ENCODE data around the gene TCHP. TPM values are rescaled to one million over a fixed set of nuclear protein-coding genes. Genes with fewer than 3 reads are reported as not detected.

Gene TCHP
- total and polyA plus RNA-seq, 7 experiments from 2014 or later: 10.1 to 40.0 (median 29.8) TPM

GRCh38 chr12:109870648-109871047, 29.4 kb upstream of the TCHP start:
- Mint-ChIP-seq H3K9me3 (no peaks in the 10 kb centered on the region), H3K27me3 (no peaks in the 10 kb centered on the region), H3K4me1 (peaks cover 16 to 45% (median 30%) of the 10 kb centered on the region in 7 donors), H3K4me3 (no peak overlapping the region), H3K27ac (peak overlapping the region in 4 of 9 donors; percentile 18 to 70 (median 36)), H3K36me3 (peaks cover 0 to 7% (median 0%) of the 10 kb centered on the region in 5 donors)
- POLR2A ChIA-PET: no interaction called here
- Histone ChIP-seq H3K27ac (ENCODE audit: low read depth, low read length) (no peak overlapping the region), H3K9me3 (ENCODE audit: control insufficient read depth in 2 of 3, low read length in 3 of 3) (no peaks in the 10 kb centered on the region), H3K27me3 (ENCODE audit: control insufficient read depth in 2 of 2, insufficient read depth in 2 of 2, low read length in 2 of 2) (no peaks in the 10 kb centered on the region), H3K36me3 (ENCODE audit: control insufficient read depth in 2 of 3, insufficient read depth in 3 of 3, low read length in 3 of 3) (peaks cover 0 to 13% (median 0%) of the 10 kb centered on the region in 3 experiments), H3K4me1 (ENCODE audit: control insufficient read depth in 2 of 2, insufficient read depth in 2 of 2, low read length in 2 of 2) (no peaks in the 10 kb centered on the region), H3K4me3 (ENCODE audit: low read length) (no peak overlapping the region)
- ATAC-seq: no peak
- intact Hi-C loops (cut with micrococcal nuclease): no loop called here
- CTCF ChIA-PET: interaction anchor here (0.9 kb wide), 1 partner anchor 25 kb away, joined by 3 read pairs; no protein-coding TSS in a partner anchor
- no peak for DNase-seq

GRCh38 chr12:109871668-109872314, 28.3 kb upstream of the TCHP start:
- Mint-ChIP-seq H3K27ac (peak overlapping the region in 1 of 9 donors; percentile 49), H3K4me1 (peaks cover 20 to 46% (median 36%) of the 10 kb centered on the region in 7 donors), H3K27me3 (no peaks in the 10 kb centered on the region), H3K9me3 (no peaks in the 10 kb centered on the region), H3K36me3 (peaks cover 0 to 7% (median 0%) of the 10 kb centered on the region in 5 donors), H3K4me3 (no peak overlapping the region)
- DNase-seq (no peak), ATAC-seq (no peak)
- Histone ChIP-seq H3K4me1 (ENCODE audit: control insufficient read depth in 2 of 2, insufficient read depth in 2 of 2, low read length in 2 of 2) (no peaks in the 10 kb centered on the region), H3K9me3 (ENCODE audit: control insufficient read depth in 2 of 3, low read length in 3 of 3) (no peaks in the 10 kb centered on the region), H3K27ac (ENCODE audit: low read depth, low read length) (no peak overlapping the region), H3K27me3 (ENCODE audit: control insufficient read depth in 2 of 2, insufficient read depth in 2 of 2, low read length in 2 of 2) (no peaks in the 10 kb centered on the region), H3K36me3 (ENCODE audit: control insufficient read depth in 2 of 3, insufficient read depth in 3 of 3, low read length in 3 of 3) (peaks cover 0 to 13% (median 0%) of the 10 kb centered on the region in 3 experiments), H3K4me3 (ENCODE audit: low read length) (no peak overlapping the region)
- intact Hi-C loops (cut with micrococcal nuclease): no loop called here
- ChIA-PET CTCF (no interaction called here), POLR2A (interaction anchor here (0.5 kb wide), 1 partner anchor 393 kb away, joined by 4 read pairs; no protein-coding TSS in a partner anchor)

GRCh38 chr12:109873653-109874052, 26.4 kb upstream of the TCHP start:
- H3K4me1 ChIP-seq (ENCODE audit: control insufficient read depth in 2 of 2, insufficient read depth in 2 of 2, low read length in 2 of 2): peaks cover 8 to 9% of the 10 kb centered on the region in 2 donors
- intact Hi-C loops (cut with micrococcal nuclease): no loop called here
- H3K36me3 ChIP-seq (ENCODE audit: control insufficient read depth in 2 of 3, insufficient read depth in 3 of 3, low read length in 3 of 3): peaks cover 0 to 13% (median 0%) of the 10 kb centered on the region in 3 experiments
- H3K27ac ChIP-seq (ENCODE audit: low read depth, low read length): no peak overlapping the region
- ChIA-PET CTCF (interaction anchor here (0.6 kb wide), 1 partner anchor 41 kb away, joined by 6 read pairs; no protein-coding TSS in a partner anchor), POLR2A (no interaction called here)
- peaks cover 0 to 7% (median 0%) of the 10 kb centered on the region in 5 donors for H3K36me3 Mint-ChIP-seq
- H3K27ac Mint-ChIP-seq: no peak overlapping the region
- ATAC-seq: no peak
- H3K4me1 Mint-ChIP-seq: peaks cover 22 to 59% (median 48%) of the 10 kb centered on the region in 7 donors
- no peaks in the 10 kb centered on the region for H3K9me3 ChIP-seq (ENCODE audit: control insufficient read depth in 2 of 3, low read length in 3 of 3)
- H3K9me3 Mint-ChIP-seq: no peaks in the 10 kb centered on the region
- no peak overlapping the region for H3K4me3 ChIP-seq (ENCODE audit: low read length)
- H3K27me3 ChIP-seq (ENCODE audit: control insufficient read depth in 2 of 2, insufficient read depth in 2 of 2, low read length in 2 of 2): no peaks in the 10 kb centered on the region
- DNase-seq: no peak
- H3K27me3 Mint-ChIP-seq: no peaks in the 10 kb centered on the region
- H3K4me3 Mint-ChIP-seq: no peak overlapping the region

- no peak for ATAC-seq
- Histone ChIP-seq H3K4me3 (ENCODE audit: low read length) (no peak overlapping the region), H3K36me3 (ENCODE audit: control insufficient read depth in 2 of 3, insufficient read depth in 3 of 3, low read length in 3 of 3) (peaks cover 0 to 16% (median 0%) of the 10 kb centered on the region in 3 experiments), H3K9me3 (ENCODE audit: control insufficient read depth in 2 of 3, low read length in 3 of 3) (no peaks in the 10 kb centered on the region), H3K27ac (ENCODE audit: low read depth, low read length) (no peak overlapping the region), H3K4me1 (ENCODE audit: control insufficient read depth in 2 of 2, insufficient read depth in 2 of 2, low read length in 2 of 2) (peaks cover 20 to 22% of the 10 kb centered on the region in 2 donors), H3K27me3 (ENCODE audit: control insufficient read depth in 2 of 2, insufficient read depth in 2 of 2, low read length in 2 of 2) (no peaks in the 10 kb centered on the region)
- Mint-ChIP-seq H3K27ac (peak overlapping the region in 2 of 9 donors; percentile 19 to 56), H3K4me3 (peak overlapping the region in 1 of 10 donors; percentile 49), H3K4me1 (peaks cover 30 to 68% (median 60%) of the 10 kb centered on the region in 7 donors), H3K27me3 (no peaks in the 10 kb centered on the region), H3K36me3 (peaks cover 0 to 7% (median 0%) of the 10 kb centered on the region in 5 donors), H3K9me3 (peaks cover 0 to 2% (median 0%) of the 10 kb centered on the region in 11 donors)
- ChIA-PET CTCF (interaction anchor here (1.1 kb wide), 1 partner anchor 30 kb away, joined by 3 read pairs; no protein-coding TSS in a partner anchor), POLR2A (no interaction called here)
- intact Hi-C loops (cut with micrococcal nuclease): no loop called here
- DNase-seq: no peak
Measured at GRCh38 chr12:109875572-109876131, 24.4 kb upstream of the TCHP start.

- POLR2A ChIA-PET: no interaction called here
- peak overlapping the region in 2 of 9 donors; percentile 68 to 69 for H3K27ac Mint-ChIP-seq
Measured at GRCh38 chr12:109876406-109876805, 23.7 kb upstream of the TCHP start.

GRCh38 chr12:109877504-109878246, 22.4 kb upstream of the TCHP start:
- no peaks in the 10 kb centered on the region for H3K9me3 ChIP-seq (ENCODE audit: control insufficient read depth in 2 of 3, low read length in 3 of 3)
- Mint-ChIP-seq H3K27me3 (peaks cover 0 to 7% (median 0%) of the 10 kb centered on the region in 5 donors), H3K36me3 (peaks cover 0 to 1% (median 0%) of the 10 kb centered on the region in 5 donors), H3K4me3 (peak overlapping the region; percentile 29 to 84 (median 48)), H3K27ac (peak overlapping the region in 5 of 9 donors; percentile 16 to 63 (median 49)), H3K9me3 (peaks cover 0 to 2% (median 0%) of the 10 kb centered on the region in 11 donors), H3K4me1 (peaks cover 33 to 68% (median 63%) of the 10 kb centered on the region in 7 donors)
- ChIA-PET CTCF (interaction anchor here (0.5 to 1.1 kb wide), 3 partner anchors 24 to 1868 kb away, joined by 3 to 4 read pairs (median 4); no protein-coding TSS in a partner anchor), POLR2A (no interaction called here)
- H3K4me3 ChIP-seq (ENCODE audit: low read length): no peak overlapping the region
- ATAC-seq: no peak
- no peaks in the 10 kb centered on the region for H3K27me3 ChIP-seq (ENCODE audit: control insufficient read depth in 2 of 2, insufficient read depth in 2 of 2, low read length in 2 of 2)
- intact Hi-C loops (cut with micrococcal nuclease): no loop called here
- peaks cover 0 to 4% (median 0%) of the 10 kb centered on the region in 3 experiments for H3K36me3 ChIP-seq (ENCODE audit: control insufficient read depth in 2 of 3, insufficient read depth in 3 of 3, low read length in 3 of 3)
- no peak for DNase-seq
- H3K27ac ChIP-seq (ENCODE audit: low read depth, low read length): no peak overlapping the region
- peaks cover 24 to 25% of the 10 kb centered on the region in 2 donors for H3K4me1 ChIP-seq (ENCODE audit: control insufficient read depth in 2 of 2, insufficient read depth in 2 of 2, low read length in 2 of 2)

More at GRCh38 chr12:109876406-109876805, 23.7 kb upstream of the TCHP start:
- Histone ChIP-seq H3K36me3 (ENCODE audit: control insufficient read depth in 2 of 3, insufficient read depth in 3 of 3, low read length in 3 of 3) (peaks cover 0 to 15% (median 0%) of the 10 kb centered on the region in 3 experiments), H3K4me1 (ENCODE audit: control insufficient read depth in 2 of 2, insufficient read depth in 2 of 2, low read length in 2 of 2) (peaks cover 24 to 25% of the 10 kb centered on the region in 2 donors), H3K4me3 (ENCODE audit: low read length) (no peak overlapping the region), H3K27ac (ENCODE audit: low read depth, low read length) (no peak overlapping the region), H3K27me3 (ENCODE audit: control insufficient read depth in 2 of 2, insufficient read depth in 2 of 2, low read length in 2 of 2) (no peaks in the 10 kb centered on the region), H3K9me3 (ENCODE audit: control insufficient read depth in 2 of 3, low read length in 3 of 3) (no peaks in the 10 kb centered on the region)
- no peaks in the 10 kb centered on the region for H3K27me3 Mint-ChIP-seq
- DNase-seq (no peak), ATAC-seq (no peak)
- CTCF ChIA-PET: interaction anchor here (1.1 kb wide), 1 partner anchor 31 kb away, joined by 3 read pairs; no protein-coding TSS in a partner anchor
- peak overlapping the region in 1 of 10 donors; percentile 22 for H3K4me3 Mint-ChIP-seq
- H3K4me1 Mint-ChIP-seq: peaks cover 35 to 73% (median 64%) of the 10 kb centered on the region in 7 donors
- H3K36me3 Mint-ChIP-seq: peaks cover 0 to 6% (median 0%) of the 10 kb centered on the region in 5 donors
- intact Hi-C loops (cut with micrococcal nuclease): no loop called here
- peaks cover 0 to 2% (median 0%) of the 10 kb centered on the region in 11 donors for H3K9me3 Mint-ChIP-seq
